Measurements from ENCODE around the gene APBA1.

The APBA1 gene

GRCh38 chr9:69715096-69715495, 42.9 kb upstream of the APBA1 start:
- Histone ChIP-seq H3K27me3 (no peaks in the 10 kb centered on the region), H3K4me3 (ENCODE audit: low read depth in 1 of 2, low read length in 1 of 2) (no peak overlapping the region), H3K4me1 (ENCODE audit: control insufficient read depth in 1 of 2, insufficient read depth in 1 of 2, low read depth in 1 of 2, low read length in 1 of 2) (no peaks in the 10 kb centered on the region), H3K9me3 (no peaks in the 10 kb centered on the region), H3K27ac (no peak overlapping the region), H3K36me3 (peaks cover 76% of the 10 kb centered on the region)
- no peak for TF ChIP-seq CTCF (IDR thresholded peaks at IDR 0.05)

GRCh38 chr9:69697475-69697874, 25.3 kb upstream of the APBA1 start:
- Histone ChIP-seq H3K9me3 (peaks cover 9% of the 10 kb centered on the region), H3K36me3 (no peaks in the 10 kb centered on the region), H3K27ac (no peak overlapping the region), H3K4me3 (ENCODE audit: low read depth in 1 of 2, low read length in 1 of 2) (no peak overlapping the region), H3K27me3 (no peaks in the 10 kb centered on the region), H3K4me1 (ENCODE audit: control insufficient read depth in 1 of 2, insufficient read depth in 1 of 2, low read depth in 1 of 2, low read length in 1 of 2) (no peaks in the 10 kb centered on the region)
- no peak for TF ChIP-seq CTCF (IDR thresholded peaks at IDR 0.05)

- no peak overlapping the region for H3K4me3 ChIP-seq (ENCODE audit: low read depth in 1 of 2, low read length in 1 of 2)
- H3K27ac ChIP-seq = no peak overlapping the region
- no peaks in the 10 kb centered on the region for H3K27me3 ChIP-seq
- no peaks in the 10 kb centered on the region for H3K4me1 ChIP-seq (ENCODE audit: control insufficient read depth in 1 of 2, insufficient read depth in 1 of 2, low read depth in 1 of 2, low read length in 1 of 2)
- peaks cover 9% of the 10 kb centered on the region for H3K9me3 ChIP-seq
- no peaks in the 10 kb centered on the region for H3K36me3 ChIP-seq
- TF ChIP-seq CTCF (IDR thresholded peaks at IDR 0.05) = no peak
Observed at GRCh38 chr9:69696802-69697201, 24.6 kb upstream of the APBA1 start.

- TF ChIP-seq CTCF (IDR thresholded peaks at IDR 0.05) = no peak
- no peak overlapping the region for H3K4me3 ChIP-seq (ENCODE audit: low read depth in 1 of 2, low read length in 1 of 2)
Observed at GRCh38 chr9:69689991-69690538, 17.9 kb upstream of the APBA1 start.

GRCh38 chr9:69683927-69684326, 11.8 kb upstream of the APBA1 start:
- H3K4me1 ChIP-seq (ENCODE audit: control insufficient read depth in 1 of 2, insufficient read depth in 1 of 2, low read depth in 1 of 2, low read length in 1 of 2) = no peaks in the 10 kb centered on the region
- H3K27me3 ChIP-seq = peaks cover under 1% of the 10 kb centered on the region
- H3K9me3 ChIP-seq = no peaks in the 10 kb centered on the region
- no peak for TF ChIP-seq CTCF (IDR thresholded peaks at IDR 0.05)
- no peak overlapping the region for H3K27ac ChIP-seq
- no peaks in the 10 kb centered on the region for H3K36me3 ChIP-seq
- H3K4me3 ChIP-seq (ENCODE audit: low read depth in 1 of 2, low read length in 1 of 2) = no peak overlapping the region

More at GRCh38 chr9:69689991-69690538, 17.9 kb upstream of the APBA1 start:
- H3K27me3 ChIP-seq = no peaks in the 10 kb centered on the region
- H3K36me3 ChIP-seq = no peaks in the 10 kb centered on the region
- H3K9me3 ChIP-seq = no peaks in the 10 kb centered on the region
- no peak overlapping the region for H3K27ac ChIP-seq
- no peaks in the 10 kb centered on the region for H3K4me1 ChIP-seq (ENCODE audit: control insufficient read depth in 1 of 2, insufficient read depth in 1 of 2, low read depth in 1 of 2, low read length in 1 of 2)
